Gastrocnemius medialis (tissue), 4 donors: Measurements from ENCODE around the gene SPAG8.

Experiments
- CTCF ChIP-seq, 5 experiments: fragments of 450-650 bp in 3 of 5; fragments of 200-600 bp in 2 of 5; sonication (generic) in 2 of 5; IDR thresholded peaks in 4 of 5; conservative IDR thresholded peaks in 1 of 5; 1 replicate in 4 of 5; 2 replicates in 1 of 5; pipeline ENCODE4 v1.5.1; 2016 to 2019; ENCODE audit warnings: antibody characterized with exemption in 5 of 5, mild to moderate bottlenecking in 3 of 5, moderate library complexity in 3 of 5
- POLR2A ChIP-seq, 2 donors: fragments of 450-650 bp; IDR thresholded peaks; one replicate each; pipeline ENCODE4 v1.6.1; 2017; ENCODE audit warnings: antibody characterized with exemption in 2 of 2, mild to moderate bottlenecking in 2 of 2, moderate library complexity in 2 of 2

- no peak for TF ChIP-seq CTCF (IDR thresholded peaks at IDR 0.05 in 4 of 5, conservative IDR thresholded peaks at IDR 0.05 in 1 of 5)
- TF ChIP-seq POLR2A (IDR thresholded peaks at IDR 0.05) = no peak
Measured at GRCh38 chr9:35769763-35770162, 42.3 kb downstream of the SPAG8 start.
